NOMO-1 (cell line): Measurements from ENCODE around the gene POLDIP2.

ENCODE experiments used
- DNase-seq, 2 experiments: peaks; one replicate each; lab custom pipeline; 2025; ENCODE audit not compliant: unreplicated experiment in 2 of 2; lab: John Stamatoyannopoulos, UW

The POLDIP2 gene

GRCh38 chr17:28357061-28357900 is at the start of gene POLDIP2:
Gene POLDIP2 (minus strand): TSS chr17:28357527. CDS start chr17:28357448, 79 bp downstream.
- DNase-seq: peak; percentile 91 to 99

GRCh38 chr17:28406473-28406814 is 49.1 kb upstream of the POLDIP2 start:
- DNase-seq: no peak

- peak; percentile 8 to 29 for DNase-seq
Measured at GRCh38 chr17:28405632-28406472, 48.5 kb upstream of the POLDIP2 start, which contains the start of gene SLC46A1. Gene SLC46A1 (minus strand): TSS chr17:28406212. CDS start chr17:28406114, 98 bp downstream.

- DNase-seq: no peak
Measured at GRCh38 chr17:28404812-28405570, 47.7 kb upstream of the POLDIP2 start.

GRCh38 chr17:28404461-28404811 is 47.1 kb upstream of the POLDIP2 start:
- DNase-seq: no peak

- peak in 1 of 2 experiments; percentile 25 for DNase-seq
Measured at GRCh38 chr17:28404007-28404406, 46.7 kb upstream of the POLDIP2 start.

GRCh38 chr17:28402844-28403243 is 45.5 kb upstream of the POLDIP2 start:
- DNase-seq: no peak

GRCh38 chr17:28402224-28402630 is 44.9 kb upstream of the POLDIP2 start:
- no peak for DNase-seq

- DNase-seq: no peak
Measured at GRCh38 chr17:28399808-28400207, 42.5 kb upstream of the POLDIP2 start.

GRCh38 chr17:28398280-28398981 is 41.1 kb upstream of the POLDIP2 start:
- no peak for DNase-seq

GRCh38 chr17:28397687-28398279 is 40.5 kb upstream of the POLDIP2 start:
- no peak for DNase-seq

- no peak for DNase-seq
Measured at GRCh38 chr17:28397275-28397674, 39.9 kb upstream of the POLDIP2 start.

- no peak for DNase-seq
Measured at GRCh38 chr17:28396635-28397239, 39.4 kb upstream of the POLDIP2 start.

GRCh38 chr17:28395968-28396367 is 38.6 kb upstream of the POLDIP2 start:
- no peak for DNase-seq

GRCh38 chr17:28395426-28395825 is 38.1 kb upstream of the POLDIP2 start:
- DNase-seq: no peak

GRCh38 chr17:28394337-28395116 is 37.2 kb upstream of the POLDIP2 start:
- no peak for DNase-seq

GRCh38 chr17:28392491-28392890 is 35.2 kb upstream of the POLDIP2 start:
- DNase-seq: no peak

- no peak for DNase-seq
Measured at GRCh38 chr17:28391401-28391800, 34.1 kb upstream of the POLDIP2 start.

- no peak for DNase-seq
Measured at GRCh38 chr17:28390984-28391383, 33.7 kb upstream of the POLDIP2 start.
